SK-N-SH (cell line): Measurements from ENCODE around the gene RPL11. TPM values are rescaled to one million over a fixed set of nuclear protein-coding genes. Genes with fewer than 3 reads are reported as not detected.
"Not testable (repeated sequence)": the region's sequence is repeated elsewhere in the genome, so short reads cannot be mapped to it uniquely, and the experiment has no call there.

Source experiments
- CTCF ChIA-PET: fragments of 300-600, 350-600 bp; formaldehyde crosslinking; extraction: SDS; loops from one replicate; lab custom pipeline; 2021; lab: Yijun Ruan, JAX
- POLR2A ChIA-PET: fragments of 350-600 bp; sonication (Branson Sonifier 250); formaldehyde crosslinking; extraction: SDS; loops from one replicate; lab custom pipeline; 2020; ENCODE audit warnings: antibody characterized with exemption, inconsistent platforms; lab: Yijun Ruan, JAX
- DNase-seq: peaks from one replicate; pipeline ENCODE4 v3.0.0; 2012
- H2AFZ ChIP-seq: fragments of 200-600 bp; sonication (generic); 2 replicates; pipeline ENCODE4 v1.8.1; 2016; ENCODE audit warnings: antibody characterized with exemption, mild to moderate bottlenecking, low read depth
- H3F3A ChIP-seq: fragments of 200-600 bp; sonication (generic); replicated peaks from 2 replicates; pipeline ENCODE3; 2016; ENCODE audit warnings: antibody characterized with exemption, mild to moderate bottlenecking; ENCODE audit not compliant: insufficient read depth
- H3K27ac ChIP-seq, 2 experiments: fragments of 200-500 bp in 1 of 2; fragments of 200-600 bp in 1 of 2; sonication (Bioruptor generic) in 1 of 2; sonication (generic), shearing (Covaris generic) in 1 of 2; 2 replicates each; pipeline versions ENCODE4 v1.5.1 to v1.6.1; 2014 to 2016; ENCODE audit warnings: low read depth in 2 of 2, inconsistent platforms in 1 of 2, low read length in 1 of 2, mild to moderate bottlenecking in 1 of 2, mixed read lengths in 1 of 2
- H3K27me3 ChIP-seq: fragments of 200-600 bp; sonication (generic), shearing (Covaris generic); 2 replicates; pipeline ENCODE4 v1.6.1; 2016; ENCODE audit warnings: mixed run types; ENCODE audit not compliant: insufficient read depth
- H3K36me3 ChIP-seq, 2 experiments: fragments of 200-500 bp in 1 of 2; fragments of 200-600 bp in 1 of 2; sonication (Bioruptor generic) in 1 of 2; sonication (generic) in 1 of 2; replicated peaks in 1 of 2; 2 replicates each; pipeline versions ENCODE3 to v1.5.1; 2014 to 2016; ENCODE audit warnings: low read length in 1 of 2, mild to moderate bottlenecking in 1 of 2; ENCODE audit not compliant: insufficient read depth in 2 of 2, control insufficient read depth in 1 of 2
- H3K4me1 ChIP-seq, 2 experiments: fragments of 200-500 bp in 1 of 2; fragments of 200-600 bp in 1 of 2; sonication (Bioruptor generic) in 1 of 2; sonication (generic), shearing (Covaris generic) in 1 of 2; 2 replicates each; pipeline versions ENCODE4 v1.5.1 to v1.6.1; 2014 to 2016; ENCODE audit warnings: low read depth in 1 of 2, low read length in 1 of 2, mixed run types in 1 of 2; ENCODE audit not compliant: insufficient read depth in 2 of 2, control insufficient read depth in 1 of 2
- H3K4me2 ChIP-seq: fragments of 200-600 bp; sonication (generic), shearing (Covaris generic); 2 replicates; pipeline ENCODE4 v1.6.1; 2017; ENCODE audit warnings: mixed run types
- H3K4me3 ChIP-seq, 2 experiments: fragments of 200-500 bp in 1 of 2; fragments of 200-600 bp in 1 of 2; sonication (Bioruptor generic) in 1 of 2; sonication (generic), shearing (Covaris generic) in 1 of 2; 2 replicates each; pipeline versions ENCODE4 v1.5.1 to v1.8.1; 2014 to 2016; ENCODE audit warnings: low read depth in 2 of 2, inconsistent platforms in 1 of 2, low read length in 1 of 2, mild to moderate bottlenecking in 1 of 2, mixed read lengths in 1 of 2, moderate library complexity in 1 of 2
- H3K79me2 ChIP-seq: fragments of 200-600 bp; sonication (generic); 2 replicates; pipeline ENCODE4 v1.8.1; 2017; ENCODE audit warnings: mild to moderate bottlenecking; ENCODE audit not compliant: insufficient read depth
- H3K9ac ChIP-seq: fragments of 200-600 bp; sonication (generic); 2 replicates; pipeline ENCODE4 v1.6.1; 2017; ENCODE audit warnings: mixed run types
- H3K9me2 ChIP-seq: fragments of 200-600 bp; sonication (generic); 2 replicates; pipeline ENCODE4 v1.6.1; 2017; ENCODE audit warnings: mixed run types
- H3K9me3 ChIP-seq: fragments of 200-600 bp; sonication (generic); 2 replicates; pipeline ENCODE4 v1.6.1; 2017; ENCODE audit warnings: mixed run types, mild to moderate bottlenecking, moderate library complexity
- H4K20me1 ChIP-seq: fragments of 200-600 bp; sonication (generic); 2 replicates; pipeline ENCODE4 v1.6.1; 2017; ENCODE audit warnings: mild to moderate bottlenecking, mixed run types; ENCODE audit not compliant: insufficient read depth
- EZH2phosphoT487 ChIP-seq: fragments of 200-600 bp; sonication (generic); IDR thresholded peaks from 2 replicates; pipeline ENCODE4 v1.6.1; 2017; ENCODE audit warnings: low read depth, mixed run types, mild to moderate bottlenecking, antibody characterized with exemption, moderate library complexity, borderline replicate concordance
- FOSL2 ChIP-seq: IDR thresholded peaks from 2 replicates; pipeline ENCODE4 v1.4.0; 2012; ENCODE audit warnings: low read depth, mild to moderate bottlenecking, moderate library complexity, borderline replicate concordance
- FOXJ3 ChIP-seq: sonication (generic); formaldehyde crosslinking; IDR thresholded peaks from 2 replicates; pipeline ENCODE4 v1.5.1; 2020; ENCODE audit warnings: mild to moderate bottlenecking, missing genetic modification reagents
- JUND ChIP-seq: IDR thresholded peaks from 2 replicates; pipeline ENCODE4 v1.4.0; 2012
- RAD21 ChIP-seq: IDR thresholded peaks from 2 replicates; pipeline ENCODE4 v1.6.1; 2012; ENCODE audit warnings: mild to moderate bottlenecking, low read length
- SIN3A ChIP-seq: IDR thresholded peaks from 2 replicates; pipeline ENCODE4 v1.6.1; 2012; ENCODE audit warnings: low read depth, mild to moderate bottlenecking, low read length, moderate library complexity, borderline replicate concordance
- SMC3 ChIP-seq: IDR thresholded peaks from 2 replicates; pipeline ENCODE4 v1.6.1; 2012; ENCODE audit warnings: low read depth, low read length, improper control_type of control experiment
- TAF1 ChIP-seq: IDR thresholded peaks from 2 replicates; pipeline ENCODE4 v1.6.1; 2012; ENCODE audit warnings: low read depth, mild to moderate bottlenecking, low read length, moderate library complexity, borderline replicate concordance
- TEAD4 ChIP-seq: IDR thresholded peaks from 2 replicates; pipeline ENCODE4 v1.4.0; 2012; ENCODE audit warnings: mild to moderate bottlenecking, borderline replicate concordance; ENCODE audit not compliant: insufficient read depth
- WGBS: methylation state at CpG from one replicate; pipeline ENCODE4 v1.1.6; 2017; ENCODE audit warnings: low lambda C conversion rate; 5-methylcytosine and 5-hydroxymethylcytosine counted together
- polyA plus RNA-seq, 3 experiments: library from polyadenylated mRNA; depleted of rRNA; stranded (reverse); fragments of >200 nt; gene quantifications; 2 replicates each; pipeline ENCODE4 v1.2.3, GENCODE V29; 2012
- TF ChIP-seq, protein P1 (sequence below): fragments of 150-350 bp; IDR thresholded peaks from 2 replicates; pipeline ENCODE4 v1.6.1; 2017; ENCODE audit warnings: antibody characterized with exemption, low read length, low read depth, borderline replicate concordance

RPL11 gene
- polyA plus RNA-seq, 1 of the 3 experiments (the other 2 are of a cell fraction): 2,255 TPM

DNA sequence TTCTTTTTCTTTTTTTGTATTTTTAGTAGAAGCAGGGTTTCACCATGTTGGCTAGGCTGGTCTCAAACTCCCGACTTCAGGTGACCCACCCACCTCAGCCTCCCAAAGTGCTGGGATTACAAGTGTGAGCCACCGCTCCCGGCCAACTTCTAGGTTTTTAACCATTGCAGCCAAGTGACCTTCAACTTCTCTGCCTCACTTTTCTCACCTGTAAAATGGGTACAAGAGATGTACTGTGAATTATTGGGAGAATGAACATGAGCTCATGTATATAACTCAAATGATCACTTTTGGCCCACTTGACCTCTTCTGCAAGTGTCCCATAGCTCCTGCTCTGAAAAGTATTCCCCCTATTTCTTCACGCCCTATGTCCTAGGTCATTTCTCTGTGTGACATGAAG is 11.8 kb upstream of the RPL11 start:
- no peaks in the 10 kb centered on the region for H3K36me3 ChIP-seq
- no peak overlapping the region for H3K4me3 ChIP-seq
- H3K9me2 ChIP-seq: no peaks in the 10 kb centered on the region
- H3K79me2 ChIP-seq: no peaks in the 10 kb centered on the region
- H3K4me1 ChIP-seq: no peaks in the 10 kb centered on the region
- WGBS: 33% methylated on average over 4 of the region's 4 CpGs
- TF ChIP-seq SMC3: no peak
- TF ChIP-seq SIN3A: no peak
- TF ChIP-seq TAF1: no peak
- no peak for TF ChIP-seq FOXJ3 (CRISPR knock-in tag)
- TF ChIP-seq, protein P1, sequence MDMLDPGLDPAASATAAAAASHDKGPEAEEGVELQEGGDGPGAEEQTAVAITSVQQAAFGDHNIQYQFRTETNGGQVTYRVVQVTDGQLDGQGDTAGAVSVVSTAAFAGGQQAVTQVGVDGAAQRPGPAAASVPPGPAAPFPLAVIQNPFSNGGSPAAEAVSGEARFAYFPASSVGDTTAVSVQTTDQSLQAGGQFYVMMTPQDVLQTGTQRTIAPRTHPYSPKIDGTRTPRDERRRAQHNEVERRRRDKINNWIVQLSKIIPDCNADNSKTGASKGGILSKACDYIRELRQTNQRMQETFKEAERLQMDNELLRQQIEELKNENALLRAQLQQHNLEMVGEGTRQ: no peak
- H4K20me1 ChIP-seq: no peaks in the 10 kb centered on the region
- H3K9ac ChIP-seq: no peak overlapping the region
- no peak overlapping the region for H2AFZ ChIP-seq
- H3F3A ChIP-seq: no peaks in the 10 kb centered on the region
- H3K27me3 ChIP-seq: peaks cover 18% of the 10 kb centered on the region
- no peak overlapping the region for H3K27ac ChIP-seq
- H3K9me3 ChIP-seq: no peaks in the 10 kb centered on the region
- ChIA-PET POLR2A (interaction anchor here (0.7 kb wide), 1 partner anchor 534 kb away, joined by 5 read pairs; no protein-coding TSS in a partner anchor), CTCF (interaction anchor here (0.7 to 2.5 kb wide), 5 partner anchors 12 to 140 kb away, joined by 3 to 8 read pairs (median 4); partner anchors contain the start of gene RPL11)
- no peak overlapping the region for H3K4me2 ChIP-seq
- DNase-seq: no peak

DNA sequence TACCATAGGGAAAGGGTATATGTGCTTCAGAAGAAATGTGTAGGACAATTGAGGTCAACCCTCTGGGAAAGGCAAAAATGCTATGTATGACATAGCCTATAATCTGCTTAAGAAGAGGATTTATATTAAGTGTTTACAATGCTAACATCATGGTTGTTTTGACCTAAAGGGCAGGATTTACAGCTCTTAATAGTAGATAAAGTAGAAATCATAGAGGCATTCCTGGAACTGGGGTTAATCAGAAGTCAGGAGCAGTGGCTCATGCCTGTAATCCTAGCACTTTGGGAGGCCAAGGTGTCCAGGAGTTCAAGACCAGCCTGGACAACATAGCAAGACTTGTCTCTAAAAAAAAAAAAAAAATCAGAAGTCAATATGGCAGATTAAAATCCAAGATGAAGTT is 8.7 kb upstream of the RPL11 start:
- H3K9me3 ChIP-seq: no peaks in the 10 kb centered on the region
- no peaks in the 10 kb centered on the region for H3K4me1 ChIP-seq
- TF ChIP-seq EZH2phosphoT487 (no peak), JUND (no peak), TAF1 (no peak)
- H3K27ac ChIP-seq: no peak overlapping the region
- H3K9me2 ChIP-seq: no peaks in the 10 kb centered on the region
- no peak overlapping the region for H2AFZ ChIP-seq
- no peak overlapping the region for H3K4me3 ChIP-seq
- ChIA-PET POLR2A (no interaction called here), CTCF (interaction anchor here (1.1 to 2.7 kb wide), 3 partner anchors 8 to 46 kb away, joined by 5 to 7 read pairs (median 6); partner anchors contain the start of gene RPL11)
- H4K20me1 ChIP-seq: no peaks in the 10 kb centered on the region
- H3K27me3 ChIP-seq: peaks cover 18% of the 10 kb centered on the region
- no peaks in the 10 kb centered on the region for H3K79me2 ChIP-seq
- H3K4me2 ChIP-seq: no peak overlapping the region
- H3K9ac ChIP-seq: no peak overlapping the region
- DNase-seq: no peak
- H3K36me3 ChIP-seq: no peaks in the 10 kb centered on the region
- H3F3A ChIP-seq: no peaks in the 10 kb centered on the region

DNA sequence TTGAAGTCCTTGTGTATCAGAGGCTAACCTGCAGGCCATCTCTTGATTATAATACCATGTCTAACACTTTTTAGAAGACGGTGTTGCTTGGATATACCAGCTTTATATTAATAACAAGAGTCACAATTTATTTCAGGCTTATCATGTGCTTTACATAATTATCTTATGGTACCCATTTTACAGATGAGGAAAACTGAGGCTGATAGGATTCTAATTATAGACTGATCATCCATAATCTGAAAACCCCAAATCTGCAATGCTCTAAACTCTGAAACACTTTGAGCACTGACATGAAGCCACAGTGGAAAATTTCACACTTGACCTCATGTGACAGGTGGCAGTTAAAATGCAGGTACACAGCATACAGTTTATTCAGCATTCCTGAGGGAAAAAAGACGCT is 7.2 kb upstream of the RPL11 start:
- H3K4me1 ChIP-seq: no peaks in the 10 kb centered on the region
- no peak overlapping the region for H3K4me3 ChIP-seq
- H3K27me3 ChIP-seq: peaks cover 11% of the 10 kb centered on the region; the same call in 1 of the 2 replicates
- no peaks in the 10 kb centered on the region for H3K9me3 ChIP-seq
- ChIA-PET POLR2A (no interaction called here), CTCF (no interaction called here)
- no peak overlapping the region for H3K9ac ChIP-seq
- no peak overlapping the region for H2AFZ ChIP-seq
- H3K79me2 ChIP-seq: no peaks in the 10 kb centered on the region
- TF ChIP-seq FOSL2 (no peak), TEAD4 (no peak), RAD21 (no peak)
- TF ChIP-seq, all 33 proteins: peak for 0
- H3F3A ChIP-seq: no peaks in the 10 kb centered on the region
- H4K20me1 ChIP-seq: no peaks in the 10 kb centered on the region
- no peaks in the 10 kb centered on the region for H3K9me2 ChIP-seq
- no peak for DNase-seq
- H3K36me3 ChIP-seq: no peaks in the 10 kb centered on the region
- H3K27ac ChIP-seq: no peak overlapping the region
- 39% methylated on average over 2 of the region's 2 CpGs for WGBS
- no peak overlapping the region for H3K4me2 ChIP-seq

DNA sequence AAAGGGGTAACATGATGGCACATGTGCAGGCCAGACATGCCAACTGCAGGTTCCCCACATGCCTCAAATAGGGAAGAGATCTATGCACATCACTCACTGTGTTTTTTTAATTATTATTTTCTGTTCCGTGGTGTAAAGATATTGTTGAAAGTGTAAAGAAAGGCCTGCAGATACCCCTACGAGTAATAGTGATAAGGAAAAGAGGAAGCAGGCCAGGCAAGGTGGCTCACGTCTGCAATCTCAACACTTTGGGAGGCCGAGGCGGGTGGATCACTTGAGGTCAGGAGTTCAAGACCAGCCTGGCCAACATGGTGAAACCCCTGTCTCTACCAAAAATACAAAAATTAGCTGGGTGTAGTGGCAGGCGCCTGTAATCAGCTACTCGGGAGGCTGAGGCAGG is 6.4 kb upstream of the RPL11 start:
- H3K4me2 ChIP-seq, H3K79me2 ChIP-seq, H3K36me3 ChIP-seq, H3K4me1 ChIP-seq, H2AFZ ChIP-seq, H3K9me3 ChIP-seq, H3K9me2 ChIP-seq, H3K27me3 ChIP-seq, POLR2A ChIA-PET, H3K4me3 ChIP-seq, H4K20me1 ChIP-seq, H3F3A ChIP-seq, H3K27ac ChIP-seq, DNase-seq, CTCF ChIA-PET, H3K9ac ChIP-seq: not testable (repeated sequence)
- 62% methylated on average over 7 of the region's 7 CpGs for WGBS

DNA sequence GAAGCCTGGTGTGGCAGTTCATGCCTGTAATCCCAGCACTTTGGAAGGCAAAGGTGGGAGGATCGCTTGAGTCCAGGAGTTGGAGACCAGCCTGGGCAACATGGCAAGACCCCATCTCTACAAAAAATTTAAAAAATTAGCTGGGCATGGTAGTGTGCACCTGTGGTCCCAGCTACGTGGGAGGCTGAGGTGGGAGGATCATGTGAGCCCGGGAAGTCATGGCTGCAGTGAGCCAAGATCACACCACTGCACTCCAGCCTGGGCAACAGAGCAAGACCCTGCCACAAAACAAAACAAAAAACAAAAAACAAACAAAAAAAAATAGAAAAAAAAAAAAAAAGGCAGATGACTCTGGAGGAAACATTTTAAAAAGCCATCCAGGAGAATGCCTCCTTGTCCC is 3.9 kb upstream of the RPL11 start:
- H3F3A ChIP-seq, H3K27me3 ChIP-seq, DNase-seq, H3K4me2 ChIP-seq, H3K27ac ChIP-seq, H3K36me3 ChIP-seq, H3K9ac ChIP-seq, H2AFZ ChIP-seq, H3K9me3 ChIP-seq, H4K20me1 ChIP-seq, POLR2A ChIA-PET, H3K9me2 ChIP-seq, H3K4me1 ChIP-seq, H3K4me3 ChIP-seq: not testable (repeated sequence)
- CTCF ChIA-PET: interaction anchor here (1.0 kb wide), 1 partner anchor 17 kb away, joined by 3 read pairs; no protein-coding TSS in a partner anchor
- 39% methylated on average over 3 of the region's 3 CpGs for WGBS
- H3K79me2 ChIP-seq: peaks cover 11% of the 10 kb centered on the region
